GM18870 (cell line): ENCODE measurements around the gene NBAS.
"Not testable (repeated sequence)": the region's sequence is repeated elsewhere in the genome, so short reads cannot be mapped to it uniquely, and the experiment has no call there.

Experiments used
- ATAC-seq: cut with Tn5 transposase; IDR thresholded peaks from one replicate; pipeline ENCODE4 v1.9.1; 2021; ENCODE audit warnings: moderate library complexity; ENCODE audit not compliant: unreplicated experiment

Gene NBAS

GRCh38 chr2:15427987-15428386, 133.1 kb downstream of the NBAS start:
- ATAC-seq: no peak

GRCh38 chr2:15426606-15427005, 134.5 kb downstream of the NBAS start:
- ATAC-seq: no peak

DNA sequence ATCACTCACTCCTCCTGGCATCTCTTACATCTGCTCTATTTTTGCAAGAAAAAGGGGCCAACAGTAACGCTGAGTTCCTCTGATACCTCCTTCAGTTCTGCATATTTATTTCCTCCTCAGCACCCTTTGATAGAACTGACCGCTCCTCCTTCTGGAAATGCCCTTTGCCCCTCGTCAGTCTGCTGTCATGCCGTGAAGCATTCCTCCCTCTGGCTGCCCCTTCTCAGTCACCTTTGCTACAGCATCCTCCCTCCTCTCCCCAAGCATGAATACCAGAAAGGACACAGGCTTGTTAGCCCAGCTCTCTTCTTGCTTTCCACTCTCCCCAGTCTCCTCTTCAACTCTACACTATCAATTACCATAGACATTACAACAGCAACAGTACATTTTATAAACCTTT, 135.4 kb downstream of the NBAS start:
- ATAC-seq: no peak

- ATAC-seq: no peak
Measured at GRCh38 chr2:15421753-15422152, 139.4 kb downstream of the NBAS start.

DNA sequence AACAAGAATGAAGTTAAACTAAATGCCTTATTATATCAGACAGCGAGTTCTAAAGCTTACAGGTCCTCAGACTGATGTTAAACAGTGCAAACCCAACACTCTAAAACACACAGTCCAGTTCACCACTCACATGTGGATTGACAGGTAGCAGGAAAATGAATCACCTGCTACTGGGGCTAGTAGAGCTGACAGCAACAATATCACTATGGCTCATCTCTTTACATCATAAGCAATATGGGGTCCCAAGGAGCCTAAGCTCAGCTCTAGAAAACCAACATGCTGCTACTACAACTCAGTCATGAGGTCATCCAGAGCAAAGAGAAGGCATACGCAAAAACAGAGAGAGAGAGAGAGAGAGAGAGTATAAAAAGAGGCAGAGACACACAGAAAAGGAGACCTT, 145.4 kb downstream of the NBAS start:
- ATAC-seq: no peak

GRCh38 chr2:15412779-15413178, 148.4 kb downstream of the NBAS start:
- no peak for ATAC-seq

DNA sequence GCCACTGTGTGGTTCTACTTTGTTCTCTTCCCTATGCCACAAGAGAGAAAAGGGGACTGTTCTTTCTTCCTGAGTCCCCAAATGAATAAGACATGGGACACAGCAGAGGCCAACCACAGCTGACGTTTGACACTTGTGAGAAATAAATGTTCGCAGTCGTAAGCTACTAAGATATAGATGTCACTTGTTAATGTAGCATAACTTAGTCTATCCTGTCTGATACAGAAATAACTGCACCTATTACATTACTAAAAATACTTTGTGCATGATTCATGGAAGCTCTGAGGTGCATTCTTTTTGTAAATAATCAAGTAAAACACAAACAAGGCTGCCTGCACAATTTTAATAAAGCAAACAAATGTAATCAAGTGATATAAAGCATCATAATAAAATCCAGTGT, 148.8 kb downstream of the NBAS start:
- ATAC-seq: no peak

DNA sequence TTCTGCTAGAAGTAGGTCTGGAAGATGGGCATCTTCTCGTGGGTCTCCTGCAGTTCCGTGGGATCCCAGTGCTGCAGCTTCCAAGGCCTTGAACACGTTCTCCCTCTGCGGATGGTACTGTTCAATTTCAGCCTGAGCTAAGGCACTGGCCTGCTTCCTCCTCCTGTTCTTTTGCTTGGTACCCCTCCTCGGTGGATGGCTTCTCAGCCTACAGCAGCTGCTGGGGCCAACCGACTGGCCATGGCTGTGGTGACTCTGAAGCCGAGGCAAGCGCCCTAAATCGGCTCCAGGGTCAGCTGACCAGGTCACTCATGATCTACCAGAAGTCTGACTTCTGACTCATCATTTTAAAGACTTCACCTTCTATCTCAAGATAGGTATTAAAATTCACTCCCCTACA, 150.2 kb downstream of the NBAS start:
- no peak for ATAC-seq

- ATAC-seq: no peak
Measured at GRCh38 chr2:15408759-15409158, 152.4 kb downstream of the NBAS start.

GRCh38 chr2:15407666-15408065, 153.5 kb downstream of the NBAS start:
- ATAC-seq: no peak

GRCh38 chr2:15404511-15404910, 156.6 kb downstream of the NBAS start:
- not testable (repeated sequence) for ATAC-seq

GRCh38 chr2:15400240-15400826, 160.8 kb downstream of the NBAS start:
- ATAC-seq: no peak

DNA sequence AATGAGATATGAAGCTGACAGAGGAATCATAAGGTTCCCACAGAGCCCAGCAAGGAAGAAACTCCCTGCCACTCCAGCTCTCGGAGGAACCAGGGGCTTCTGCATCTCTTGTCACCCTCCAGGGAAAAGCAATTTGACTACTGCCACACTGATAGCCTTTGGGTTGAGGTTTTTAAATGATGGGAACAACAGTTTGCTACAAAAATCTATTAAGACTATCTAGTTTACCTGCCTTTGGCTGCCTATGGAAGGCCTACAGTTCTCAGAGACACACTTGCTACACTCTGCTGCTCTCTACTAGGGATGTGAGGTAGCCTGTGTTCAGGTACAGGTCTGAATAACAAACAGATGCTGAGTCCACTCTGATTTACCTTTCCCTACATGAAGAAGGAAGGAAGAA, 161.9 kb downstream of the NBAS start:
- no peak for ATAC-seq

GRCh38 chr2:15391751-15392150, 169.4 kb downstream of the NBAS start:
- no peak for ATAC-seq

DNA sequence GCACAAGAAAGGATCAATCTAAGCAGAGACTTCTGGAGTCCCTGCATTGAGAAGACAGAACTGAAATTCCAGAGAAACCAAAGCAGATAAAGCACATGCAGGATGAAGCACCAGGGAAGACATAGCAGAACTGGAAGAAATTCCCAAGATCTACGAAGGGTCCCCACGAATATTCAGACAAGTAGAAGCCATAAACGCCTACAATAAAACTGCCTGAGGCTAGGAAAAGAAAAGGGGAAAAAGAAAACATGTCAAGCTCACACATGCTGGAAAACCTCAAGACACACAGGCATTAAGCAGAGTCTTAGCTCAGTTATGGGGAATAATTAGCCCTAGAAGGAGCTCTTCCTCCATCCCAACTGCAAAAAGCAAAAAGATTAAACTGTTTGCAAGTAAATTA, 171.2 kb downstream of the NBAS start:
- ATAC-seq: no peak

GRCh38 chr2:15389326-15389700, 171.8 kb downstream of the NBAS start:
- ATAC-seq: no peak

DNA sequence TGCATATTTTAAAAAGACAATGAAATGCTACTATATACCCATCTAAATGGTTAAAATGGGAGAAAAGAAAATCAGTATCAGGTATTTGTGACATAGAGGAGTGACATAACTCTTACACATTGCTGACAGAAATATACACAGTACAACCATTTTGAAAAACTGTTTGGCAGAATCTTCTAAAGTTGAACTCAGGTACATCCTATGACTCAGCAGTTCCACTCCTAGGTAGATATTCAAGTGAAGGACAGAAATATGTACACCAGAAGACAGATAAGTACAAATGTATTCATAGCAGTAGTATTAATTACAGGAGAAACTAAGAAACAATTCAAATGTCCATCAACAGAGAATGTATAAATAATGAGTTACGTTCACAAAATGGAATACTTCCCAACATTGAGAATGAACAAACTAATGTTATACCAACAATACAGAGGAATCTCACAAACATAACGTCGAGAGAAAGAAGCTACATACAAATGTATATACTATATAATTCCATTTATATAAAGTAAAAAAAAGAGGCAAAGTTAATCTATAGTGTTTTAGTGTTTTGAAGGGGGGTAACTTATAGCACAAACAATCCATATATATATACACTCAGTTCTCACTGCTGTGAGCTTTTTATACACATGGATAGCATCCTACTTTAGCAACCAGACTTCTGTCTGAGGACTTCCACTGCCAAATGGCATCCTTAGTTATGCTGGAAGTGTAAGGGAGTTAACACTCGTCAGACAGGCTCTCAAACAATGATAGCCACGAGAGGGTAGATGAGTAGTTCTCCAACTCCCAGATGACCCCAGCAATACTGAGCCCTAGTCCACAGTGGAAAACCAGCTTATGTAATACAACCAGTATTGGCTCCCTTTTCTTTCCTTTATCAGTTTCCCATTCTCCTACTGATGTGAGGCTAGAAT, 172.5 kb downstream of the NBAS start:
- ATAC-seq: no peak

- no peak for ATAC-seq
Measured at GRCh38 chr2:15385184-15385583, 175.9 kb downstream of the NBAS start.

- ATAC-seq: no peak
Measured at GRCh38 chr2:15383695-15384350, 177.3 kb downstream of the NBAS start.

DNA sequence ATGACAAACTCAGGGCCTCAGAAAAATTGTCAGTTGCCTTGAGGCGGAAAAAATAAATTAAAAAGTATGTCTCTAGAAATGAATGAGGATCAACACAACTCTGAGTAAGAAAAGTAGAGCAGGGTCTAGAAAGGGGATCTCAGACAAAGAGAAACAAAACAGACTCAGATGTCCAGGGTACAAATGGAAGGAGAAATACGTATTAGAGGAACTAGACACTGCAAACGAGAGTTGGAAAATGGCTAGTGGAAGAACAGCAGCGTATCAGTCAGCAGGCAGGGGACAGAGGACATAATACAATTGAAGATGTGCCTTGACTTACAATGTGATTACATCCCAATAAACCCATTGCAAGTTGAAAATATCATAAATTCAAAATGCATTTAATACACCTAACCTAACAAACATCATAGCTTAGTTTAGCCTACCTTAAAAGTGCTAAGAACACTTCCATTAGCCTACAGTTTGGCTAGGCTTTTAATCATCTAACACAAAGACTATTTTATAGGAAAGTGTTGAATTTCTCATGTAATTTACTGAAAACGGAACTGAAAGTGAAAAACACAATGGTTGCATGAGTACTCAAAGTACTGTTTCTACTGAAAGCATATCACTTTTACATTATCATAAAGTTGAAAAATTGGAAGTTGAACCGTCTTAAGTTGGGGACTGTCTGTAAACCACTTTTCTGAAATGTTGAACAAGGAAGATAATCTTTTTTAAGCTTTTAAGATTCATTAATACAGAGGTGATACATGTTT, 182.8 kb downstream of the NBAS start:
- peak; percentile 85 for ATAC-seq

- ATAC-seq: no peak
Measured at GRCh38 chr2:15377202-15377601, 183.9 kb downstream of the NBAS start.
